Inflammatory macrophage (primary cell): ENCODE measurements around the gene ARHGEF7.
"Not testable (repeated sequence)": the region's sequence is repeated elsewhere in the genome, so short reads cannot be mapped to it uniquely, and the experiment has no call there.

ENCODE experiments used
- DNase-seq, 2 donors: peaks; one replicate each; pipeline ENCODE4 v3.0.0-alpha.2; 2020 to 2022

Gene ARHGEF7

GRCh38 chr13:111256946-111257345 is 141.8 kb downstream of the ARHGEF7 start:
- no peak for DNase-seq

GRCh38 chr13:111257899-111258298 is 142.8 kb downstream of the ARHGEF7 start:
- not testable (repeated sequence) for DNase-seq

- DNase-seq, result no peak
Observed at GRCh38 chr13:111258637-111259036, 143.5 kb downstream of the ARHGEF7 start.

GRCh38 chr13:111259058-111259457 is 143.9 kb downstream of the ARHGEF7 start:
- DNase-seq, result no peak

GRCh38 chr13:111261326-111261725 is 146.2 kb downstream of the ARHGEF7 start:
- DNase-seq, result no peak

GRCh38 chr13:111262281-111262680 is 147.2 kb downstream of the ARHGEF7 start:
- DNase-seq, result no peak

- DNase-seq, result no peak
Observed at GRCh38 chr13:111262715-111263114, 147.6 kb downstream of the ARHGEF7 start.

GRCh38 chr13:111263566-111263965 is 148.5 kb downstream of the ARHGEF7 start:
- no peak for DNase-seq

- no peak for DNase-seq
Observed at GRCh38 chr13:111265006-111265700, 150.0 kb downstream of the ARHGEF7 start.

- no peak for DNase-seq
Observed at GRCh38 chr13:111265701-111266035, 150.6 kb downstream of the ARHGEF7 start.

- no peak for DNase-seq
Observed at GRCh38 chr13:111267205-111267604, 152.1 kb downstream of the ARHGEF7 start.

GRCh38 chr13:111267784-111268183 is 152.7 kb downstream of the ARHGEF7 start:
- no peak for DNase-seq

- no peak for DNase-seq
Observed at GRCh38 chr13:111269508-111269907, 154.4 kb downstream of the ARHGEF7 start.

GRCh38 chr13:111270126-111270525 is 155.0 kb downstream of the ARHGEF7 start:
- no peak for DNase-seq

GRCh38 chr13:111270765-111271698 is 155.9 kb downstream of the ARHGEF7 start:
- DNase-seq, result no peak

- no peak for DNase-seq
Observed at GRCh38 chr13:111272117-111272516, 157.0 kb downstream of the ARHGEF7 start.

GRCh38 chr13:111275382-111275781 is 160.3 kb downstream of the ARHGEF7 start:
- DNase-seq, result no peak

GRCh38 chr13:111275995-111276618 is 161.0 kb downstream of the ARHGEF7 start:
- no peak for DNase-seq

GRCh38 chr13:111278258-111278657 is 163.1 kb downstream of the ARHGEF7 start:
- no peak for DNase-seq

GRCh38 chr13:111278743-111279652 is 163.9 kb downstream of the ARHGEF7 start:
- no peak for DNase-seq

- DNase-seq, result no peak
Observed at GRCh38 chr13:111280226-111280625, 165.1 kb downstream of the ARHGEF7 start.
